HepG2 (cell line): ENCODE results near the gene BAIAP2L1. TPM values are rescaled to one million over a fixed set of nuclear protein-coding genes. Genes with fewer than 3 reads are reported as not detected.

Source experiments
- ATAC-seq: fragments of 200-7000 bp; cut with Tn5 transposase; 3 replicates; pipeline ENCODE4 v1.9.1; 2020; ENCODE audit warnings: mild to moderate bottlenecking, moderate library complexity
- BruUV-seq: library from RNA; stranded (reverse); fragments of 400-500 nt; replicated peaks from 2 replicates; lab custom pipeline; 2021; lab: Mats Ljungman, UMichigan
- CTCF ChIA-PET: fragments of 300-600 bp; formaldehyde crosslinking; extraction: SDS; loops from one replicate; lab custom pipeline; 2021; ENCODE audit warnings: low total read pairs, inconsistent platforms, low intra/inter-chr PET ratio; lab: Yijun Ruan, JAX
- POLR2A ChIA-PET: fragments of 350-600 bp; sonication (Branson Sonifier 250); formaldehyde crosslinking; loops from one replicate; lab custom pipeline; 2020; ENCODE audit warnings: antibody characterized with exemption, inconsistent platforms; lab: Yijun Ruan, JAX
- DNase-seq: peaks from one replicate; pipeline ENCODE4 v3.0.0-alpha.2; 2015; ENCODE audit warnings: low spot score
- FAIRE-seq: peaks from 3 replicates; lab custom pipeline; 2011; peaks lifted over from hg19 to GRCh38; lab: Jason Lieb, UNC
- H2AFZ ChIP-seq: one replicate; pipeline ENCODE4 v1.6.1; 2011; ENCODE audit warnings: low read length, inconsistent platforms
- H3K27ac ChIP-seq: fragments of 300-600 bp; 3 replicates; pipeline ENCODE4 v1.8.0; 2011; ENCODE audit warnings: mixed run types, mild to moderate bottlenecking, mixed read lengths, low read length, inconsistent platforms; ENCODE audit not compliant: insufficient read depth; ENCODE audit errors: extremely low read length
- H3K27me3 ChIP-seq, 2 experiments: fragments of 200-600 bp in 1 of 2; 2 replicates in 1 of 2; 3 replicates in 1 of 2; pipeline versions ENCODE4 v1.6.0 to v1.8.0; 2011; ENCODE audit warnings: low read length in 2 of 2, mild to moderate bottlenecking in 2 of 2, moderate library complexity in 2 of 2, inconsistent platforms in 1 of 2; ENCODE audit not compliant: insufficient read depth in 2 of 2, control insufficient read depth in 1 of 2
- H3K36me3 ChIP-seq, 2 experiments: fragments of 200-600 bp in 1 of 2; replicated peaks in 1 of 2; 2 replicates in 1 of 2; 3 replicates in 1 of 2; pipeline versions ENCODE4 v1.5.1 to v1.8.0; 2011; ENCODE audit warnings: low read length in 2 of 2, inconsistent platforms in 1 of 2; ENCODE audit not compliant: insufficient read depth in 2 of 2, control insufficient read depth in 1 of 2
- H3K4me1 ChIP-seq: 2 replicates; pipeline ENCODE4 v1.5.1; 2012; ENCODE audit warnings: low read length, inconsistent platforms; ENCODE audit not compliant: insufficient read depth
- H3K4me2 ChIP-seq: 2 replicates; pipeline ENCODE4 v1.6.0; 2011; ENCODE audit warnings: low read depth, low read length, inconsistent platforms
- H3K4me3 ChIP-seq, 3 experiments: fragments of 200-600 bp in 1 of 3; sonication (generic), shearing (Covaris generic) in 1 of 3; replicated peaks in 1 of 3; 2 replicates each; pipeline ENCODE4 v1.5.1; 2011 to 2016; ENCODE audit warnings: low read length in 3 of 3, inconsistent platforms in 2 of 3, low read depth in 2 of 3, mild to moderate bottlenecking in 2 of 3, control low read depth in 1 of 3, mixed read lengths in 1 of 3; ENCODE audit not compliant: insufficient read depth in 1 of 3
- H3K79me2 ChIP-seq: one replicate; pipeline ENCODE4 v1.6.1; 2011; ENCODE audit warnings: low read length, inconsistent platforms; ENCODE audit not compliant: insufficient read depth
- H3K9ac ChIP-seq: 2 replicates; pipeline ENCODE4 v1.6.0; 2011; ENCODE audit warnings: mild to moderate bottlenecking, low read depth, low read length, inconsistent platforms; ENCODE audit not compliant: insufficient read depth
- H3K9me3 ChIP-seq: 2 replicates; pipeline ENCODE4 v1.5.1; 2012; ENCODE audit warnings: mild to moderate bottlenecking, low read length
- H4K20me1 ChIP-seq: 2 replicates; pipeline ENCODE4 v1.6.0; 2011; ENCODE audit warnings: inconsistent platforms, mild to moderate bottlenecking, low read length, moderate library complexity; ENCODE audit not compliant: insufficient read depth
- HDAC6 ChIP-seq: fragments of 200-600 bp; sonication (generic); IDR thresholded peaks from 2 replicates; pipeline ENCODE4 v1.7.0; 2017; ENCODE audit warnings: mild to moderate bottlenecking, antibody characterized with exemption, low read length, low read depth
- MED13 ChIP-seq: sonication (generic); formaldehyde crosslinking; IDR thresholded peaks from 2 replicates; pipeline ENCODE4 v1.5.0; 2020; ENCODE audit warnings: missing genetic modification reagents
- TARDBP ChIP-seq: sonication (generic); formaldehyde crosslinking; IDR thresholded peaks from 2 replicates; pipeline ENCODE4 v1.8.0; 2022; ENCODE audit warnings: mild to moderate bottlenecking, missing genetic modification reagents
- YEATS4 ChIP-seq: sonication (generic); formaldehyde crosslinking; IDR thresholded peaks from 2 replicates; pipeline ENCODE4 v1.4.0; 2020; ENCODE audit warnings: missing genetic modification reagents, borderline replicate concordance
- ZNF660 ChIP-seq: sonication (generic); formaldehyde crosslinking; IDR thresholded peaks from 2 replicates; pipeline ENCODE4 v1.5.1; 2020; ENCODE audit warnings: mild to moderate bottlenecking, low read depth, missing genetic modification reagents, borderline replicate concordance
- ZSCAN22 ChIP-seq: sonication (generic); formaldehyde crosslinking; IDR thresholded peaks from 2 replicates; pipeline ENCODE4 v1.4.0; 2020; ENCODE audit warnings: mild to moderate bottlenecking, missing genetic modification reagents
- WGBS: methylation state at CpG from one replicate; pipeline ENCODE4 v1.1.6; 2017; ENCODE audit warnings: low lambda C conversion rate; 5-methylcytosine and 5-hydroxymethylcytosine counted together
- in situ Hi-C: cut with HindIII; loops from 2 replicates; pipeline ENCODE4 v1.10.0; 2017; ENCODE audit warnings: low pct_unique_long_range_greater_than_20kb; ENCODE audit not compliant: extremely low pct_ligation_motif_present
- intact Hi-C: fragments of 100-400 bp; cut with micrococcal nuclease; formaldehyde crosslinking; loops from one replicate; pipeline ENCODE4 v1.10.0; 2022; ENCODE audit not compliant: unreplicated experiment
- polyA plus RNA-seq, 8 experiments: library from polyadenylated mRNA; depleted of rRNA in 3 of 8; stranded (reverse) in 7 of 8; unstranded in 1 of 8; fragments of >200 nt; fragmentation: Illumina TruSeq in 4 of 8; extraction: Trizol in 4 of 8; gene quantifications; 2 replicates each; pipeline versions ENCODE4 v1.2.1 to v1.2.3, GENCODE V29; 2011 to 2016; ENCODE audit warnings: low read depth in 4 of 8, missing spikeins in 1 of 8, mixed read lengths in 1 of 8; ENCODE audit not compliant: insufficient read depth in 1 of 8
- total RNA-seq, 5 experiments: library from RNA; depleted of rRNA; stranded (reverse); fragments of >200 nt; fragmentation: Illumina TruSeq; extraction: Trizol; gene quantifications; 2 replicates each; pipeline ENCODE4 v1.2.3, GENCODE V29; 2016; ENCODE audit warnings: low read depth in 1 of 5
- TF ChIP-seq, protein P1 (sequence below): fragments of 450-650 bp; IDR thresholded peaks from 2 replicates; pipeline ENCODE4 v1.6.1; 2017; ENCODE audit warnings: mild to moderate bottlenecking
- TF ChIP-seq, protein P2 (sequence below): sonication (generic); formaldehyde crosslinking; IDR thresholded peaks from 2 replicates; pipeline ENCODE4 v1.5.1; 2020; ENCODE audit warnings: mild to moderate bottlenecking, missing genetic modification reagents, moderate library complexity

BAIAP2L1 gene
- total and polyA plus RNA-seq, 2 of the 13 experiments (the other 11 are each of a cell fraction or from before 2014, with no cell fraction given) = 13.0 to 21.5 TPM

DNA sequence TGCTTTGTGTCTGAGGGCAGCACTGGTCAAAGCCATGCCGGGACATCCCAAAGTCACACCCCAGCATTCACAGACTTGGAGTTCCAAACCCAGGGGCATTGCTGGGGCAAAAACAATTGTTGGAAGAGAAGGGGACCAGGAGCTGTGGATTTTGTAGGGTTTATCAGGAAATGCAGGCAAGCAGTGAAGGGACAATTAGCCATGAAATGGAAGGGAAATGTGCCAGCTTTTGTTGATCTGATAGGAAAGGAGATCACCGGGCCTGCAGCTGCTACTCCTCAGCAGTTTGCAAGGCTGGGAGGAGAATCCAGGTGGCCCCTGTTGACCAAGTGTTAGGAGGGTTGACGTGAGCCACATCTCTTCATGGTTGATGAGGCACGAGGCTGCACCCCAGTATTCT lies 122.0 kb downstream of the BAIAP2L1 start:
- WGBS = 7% methylated on average over 3 of the region's 4 CpGs
- DNase-seq = no peak
- no peaks in the 10 kb centered on the region for H3K9me3 ChIP-seq
- H3K27ac ChIP-seq = no peak overlapping the region
- intact Hi-C loops (no loop called here), in situ Hi-C loops (no loop called here)
- BruUV-seq = no TSS peak
- H3K4me3 ChIP-seq = peak overlapping the region in 2 of 3 experiments; percentile 38 to 43; a peak in 2 of 6 replicates
- peak overlapping the region; percentile 72 for H3K4me2 ChIP-seq
- peaks cover 62% of the 10 kb centered on the region for H3K4me1 ChIP-seq
- ATAC-seq = no peak
- ChIA-PET CTCF (no interaction called here), POLR2A (no interaction called here)
- FAIRE-seq = no peak
- H3K36me3 ChIP-seq = peaks cover 0 to 1% of the 10 kb centered on the region in 2 experiments; a peak in 2 of 5 replicates
- H2AFZ ChIP-seq = no peak overlapping the region
- 0 out of 2 replicates have a peak overlapping the region, but pooled peaks have one; percentile 5 for H3K9ac ChIP-seq
- no peaks in the 10 kb centered on the region; a peak in 1 of 5 replicates for H3K27me3 ChIP-seq
- TF ChIP-seq HDAC6 (no peak), YEATS4 (no peak), MED13 (CRISPR knock-in tag) (no peak), ZNF660 (no peak)
- TF ChIP-seq, protein P1, sequence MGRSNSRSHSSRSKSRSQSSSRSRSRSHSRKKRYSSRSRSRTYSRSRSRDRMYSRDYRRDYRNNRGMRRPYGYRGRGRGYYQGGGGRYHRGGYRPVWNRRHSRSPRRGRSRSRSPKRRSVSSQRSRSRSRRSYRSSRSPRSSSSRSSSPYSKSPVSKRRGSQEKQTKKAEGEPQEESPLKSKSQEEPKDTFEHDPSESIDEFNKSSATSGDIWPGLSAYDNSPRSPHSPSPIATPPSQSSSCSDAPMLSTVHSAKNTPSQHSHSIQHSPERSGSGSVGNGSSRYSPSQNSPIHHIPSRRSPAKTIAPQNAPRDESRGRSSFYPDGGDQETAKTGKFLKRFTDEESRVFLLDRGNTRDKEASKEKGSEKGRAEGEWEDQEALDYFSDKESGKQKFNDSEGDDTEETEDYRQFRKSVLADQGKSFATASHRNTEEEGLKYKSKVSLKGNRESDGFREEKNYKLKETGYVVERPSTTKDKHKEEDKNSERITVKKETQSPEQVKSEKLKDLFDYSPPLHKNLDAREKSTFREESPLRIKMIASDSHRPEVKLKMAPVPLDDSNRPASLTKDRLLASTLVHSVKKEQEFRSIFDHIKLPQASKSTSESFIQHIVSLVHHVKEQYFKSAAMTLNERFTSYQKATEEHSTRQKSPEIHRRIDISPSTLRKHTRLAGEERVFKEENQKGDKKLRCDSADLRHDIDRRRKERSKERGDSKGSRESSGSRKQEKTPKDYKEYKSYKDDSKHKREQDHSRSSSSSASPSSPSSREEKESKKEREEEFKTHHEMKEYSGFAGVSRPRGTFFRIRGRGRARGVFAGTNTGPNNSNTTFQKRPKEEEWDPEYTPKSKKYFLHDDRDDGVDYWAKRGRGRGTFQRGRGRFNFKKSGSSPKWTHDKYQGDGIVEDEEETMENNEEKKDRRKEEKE = no peak
- H4K20me1 ChIP-seq = peaks cover 5% of the 10 kb centered on the region; the same call in 1 of the 2 replicates
- H3K79me2 ChIP-seq = peaks cover 21% of the 10 kb centered on the region

DNA sequence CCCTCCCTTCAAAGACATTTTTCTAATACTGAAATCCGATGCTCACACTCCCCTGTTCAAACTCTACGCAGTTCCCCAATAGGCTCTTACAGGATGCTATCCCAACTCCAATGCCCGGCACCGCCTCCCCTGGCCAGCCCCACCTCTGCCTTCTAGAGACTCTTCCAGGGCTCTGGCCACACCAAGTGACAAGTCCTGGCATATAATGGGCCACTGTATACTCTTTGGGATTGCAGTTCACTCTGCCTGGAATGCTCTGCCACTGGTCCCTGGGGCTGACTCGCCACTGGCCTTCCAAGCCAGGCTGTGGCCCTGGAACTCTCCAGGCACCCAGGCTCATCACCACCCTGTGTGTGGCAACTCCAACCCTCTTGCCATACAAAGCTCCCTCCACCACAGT lies 122.5 kb downstream of the BAIAP2L1 start:
- Histone ChIP-seq H3K27me3 (no peaks in the 10 kb centered on the region; a peak in 1 of 5 replicates), H3K27ac (no peak overlapping the region), H3K79me2 (peaks cover 15% of the 10 kb centered on the region), H3K4me3 (peak overlapping the region in 2 of 3 experiments; percentile 38 to 43; a peak in 2 of 6 replicates), H4K20me1 (peaks cover under 1% of the 10 kb centered on the region; the same call in 1 of the 2 replicates), H3K4me1 (peaks cover 60% of the 10 kb centered on the region), H2AFZ (no peak overlapping the region), H3K4me2 (peak overlapping the region; percentile 72), H3K36me3 (no peaks in the 10 kb centered on the region), H3K9ac (no peak overlapping the region), H3K9me3 (no peaks in the 10 kb centered on the region)
- WGBS = 27% methylated on average over 3 of the region's 5 CpGs
- BruUV-seq = no TSS peak
- FAIRE-seq (no peak), ATAC-seq (peak; percentile 38), DNase-seq (peak; percentile 24)
- in situ Hi-C loops (no loop called here), intact Hi-C loops (no loop called here)
- POLR2A ChIA-PET = no interaction called here
- no peak for TF ChIP-seq TARDBP
- TF ChIP-seq ZSCAN22 (CRISPR knock-in tag) = no peak
- TF ChIP-seq, protein P2, sequence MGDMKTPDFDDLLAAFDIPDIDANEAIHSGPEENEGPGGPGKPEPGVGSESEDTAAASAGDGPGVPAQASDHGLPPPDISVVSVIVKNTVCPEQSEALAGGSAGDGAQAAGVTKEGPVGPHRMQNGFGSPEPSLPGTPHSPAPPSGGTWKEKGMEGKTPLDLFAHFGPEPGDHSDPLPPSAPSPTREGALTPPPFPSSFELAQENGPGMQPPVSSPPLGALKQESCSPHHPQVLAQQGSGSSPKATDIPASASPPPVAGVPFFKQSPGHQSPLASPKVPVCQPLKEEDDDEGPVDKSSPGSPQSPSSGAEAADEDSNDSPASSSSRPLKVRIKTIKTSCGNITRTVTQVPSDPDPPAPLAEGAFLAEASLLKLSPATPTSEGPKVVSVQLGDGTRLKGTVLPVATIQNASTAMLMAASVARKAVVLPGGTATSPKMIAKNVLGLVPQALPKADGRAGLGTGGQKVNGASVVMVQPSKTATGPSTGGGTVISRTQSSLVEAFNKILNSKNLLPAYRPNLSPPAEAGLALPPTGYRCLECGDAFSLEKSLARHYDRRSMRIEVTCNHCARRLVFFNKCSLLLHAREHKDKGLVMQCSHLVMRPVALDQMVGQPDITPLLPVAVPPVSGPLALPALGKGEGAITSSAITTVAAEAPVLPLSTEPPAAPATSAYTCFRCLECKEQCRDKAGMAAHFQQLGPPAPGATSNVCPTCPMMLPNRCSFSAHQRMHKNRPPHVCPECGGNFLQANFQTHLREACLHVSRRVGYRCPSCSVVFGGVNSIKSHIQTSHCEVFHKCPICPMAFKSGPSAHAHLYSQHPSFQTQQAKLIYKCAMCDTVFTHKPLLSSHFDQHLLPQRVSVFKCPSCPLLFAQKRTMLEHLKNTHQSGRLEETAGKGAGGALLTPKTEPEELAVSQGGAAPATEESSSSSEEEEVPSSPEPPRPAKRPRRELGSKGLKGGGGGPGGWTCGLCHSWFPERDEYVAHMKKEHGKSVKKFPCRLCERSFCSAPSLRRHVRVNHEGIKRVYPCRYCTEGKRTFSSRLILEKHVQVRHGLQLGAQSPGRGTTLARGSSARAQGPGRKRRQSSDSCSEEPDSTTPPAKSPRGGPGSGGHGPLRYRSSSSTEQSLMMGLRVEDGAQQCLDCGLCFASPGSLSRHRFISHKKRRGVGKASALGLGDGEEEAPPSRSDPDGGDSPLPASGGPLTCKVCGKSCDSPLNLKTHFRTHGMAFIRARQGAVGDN (CRISPR knock-in tag) = 0 out of 2 replicates have a peak, but pooled peaks have one; percentile 34
- CTCF ChIA-PET = no interaction called here
